Measurements from ENCODE around the gene SVEP1. TPM values are rescaled to one million over a fixed set of nuclear protein-coding genes. Genes with fewer than 3 reads are reported as not detected.

The SVEP1 gene
- polyA plus RNA-seq, 1 of the 3 experiments (the other 2 are of a cell fraction): 0.10 TPM

DNA sequence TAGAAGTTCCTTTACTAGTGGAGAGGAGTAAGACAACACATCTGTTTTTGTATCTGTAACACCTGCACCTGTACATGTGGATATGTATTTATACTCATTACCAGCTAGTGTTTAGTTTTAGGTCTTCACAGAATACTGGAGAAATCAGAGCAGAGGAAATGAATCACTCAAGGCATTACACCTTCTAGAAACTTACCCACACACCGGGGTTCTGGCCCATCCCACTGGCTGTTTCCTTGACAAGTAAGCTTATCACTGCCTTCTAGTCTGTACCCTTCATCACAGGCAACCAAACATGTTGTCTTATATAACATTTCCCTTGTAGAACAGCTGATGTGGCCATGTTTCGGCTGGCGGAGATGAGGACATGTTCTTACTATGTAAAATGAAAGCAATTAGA is 76.7 kb downstream of the SVEP1 start:
- H3K4me3 ChIP-seq (ENCODE audit: low read depth in 2 of 2, low read length in 1 of 2): no peak overlapping the region
- no peak for DNase-seq
- H3K36me3 ChIP-seq (replicated peaks in 1 of 2; ENCODE audit: control insufficient read depth in 1 of 2, insufficient read depth in 2 of 2, low read length in 1 of 2): no peaks in the 10 kb centered on the region
- no peaks in the 10 kb centered on the region for H3K4me1 ChIP-seq (ENCODE audit: control insufficient read depth in 1 of 2, insufficient read depth in 2 of 2, low read depth in 1 of 2, low read length in 1 of 2)
- POLR2A ChIA-PET: no interaction called here
- no peaks in the 10 kb centered on the region for H3F3A ChIP-seq (replicated peaks; ENCODE audit: insufficient read depth)
- no peak overlapping the region for H3K4me2 ChIP-seq
- no peaks in the 10 kb centered on the region for H3K9me2 ChIP-seq
- whole genome bisulfite sequencing (ENCODE audit: low lambda C conversion rate): 63% methylated on average over 3 of the region's 3 CpGs
- H3K9ac ChIP-seq: no peak overlapping the region
- no peak overlapping the region for H2AFZ ChIP-seq (ENCODE audit: low read depth)
- no peaks in the 10 kb centered on the region for H3K9me3 ChIP-seq
- H4K20me1 ChIP-seq (ENCODE audit: insufficient read depth): no peaks in the 10 kb centered on the region
- H3K79me2 ChIP-seq (ENCODE audit: insufficient read depth): no peaks in the 10 kb centered on the region
- CTCF ChIA-PET: interaction anchor here (1.3 kb wide), 1 partner anchor 12 kb away, joined by 3 read pairs; no protein-coding TSS in a partner anchor
- H3K27me3 ChIP-seq (ENCODE audit: insufficient read depth): 0 out of 2 replicates have a peak, but pooled peaks cover 5% of the 10 kb centered on the region
- TF ChIP-seq EP300 (IDR thresholded peaks at IDR 0.05; ENCODE audit: borderline replicate concordance in 1 of 2, low read depth in 1 of 2, low read length in 1 of 2): no peak
- TF ChIP-seq EZH2phosphoT487 (IDR thresholded peaks at IDR 0.05; ENCODE audit: borderline replicate concordance, low read depth): no peak
- TF ChIP-seq GATA2 (CRISPR knock-in tag; IDR thresholded peaks at IDR 0.05): no peak
- TF ChIP-seq, protein P1, sequence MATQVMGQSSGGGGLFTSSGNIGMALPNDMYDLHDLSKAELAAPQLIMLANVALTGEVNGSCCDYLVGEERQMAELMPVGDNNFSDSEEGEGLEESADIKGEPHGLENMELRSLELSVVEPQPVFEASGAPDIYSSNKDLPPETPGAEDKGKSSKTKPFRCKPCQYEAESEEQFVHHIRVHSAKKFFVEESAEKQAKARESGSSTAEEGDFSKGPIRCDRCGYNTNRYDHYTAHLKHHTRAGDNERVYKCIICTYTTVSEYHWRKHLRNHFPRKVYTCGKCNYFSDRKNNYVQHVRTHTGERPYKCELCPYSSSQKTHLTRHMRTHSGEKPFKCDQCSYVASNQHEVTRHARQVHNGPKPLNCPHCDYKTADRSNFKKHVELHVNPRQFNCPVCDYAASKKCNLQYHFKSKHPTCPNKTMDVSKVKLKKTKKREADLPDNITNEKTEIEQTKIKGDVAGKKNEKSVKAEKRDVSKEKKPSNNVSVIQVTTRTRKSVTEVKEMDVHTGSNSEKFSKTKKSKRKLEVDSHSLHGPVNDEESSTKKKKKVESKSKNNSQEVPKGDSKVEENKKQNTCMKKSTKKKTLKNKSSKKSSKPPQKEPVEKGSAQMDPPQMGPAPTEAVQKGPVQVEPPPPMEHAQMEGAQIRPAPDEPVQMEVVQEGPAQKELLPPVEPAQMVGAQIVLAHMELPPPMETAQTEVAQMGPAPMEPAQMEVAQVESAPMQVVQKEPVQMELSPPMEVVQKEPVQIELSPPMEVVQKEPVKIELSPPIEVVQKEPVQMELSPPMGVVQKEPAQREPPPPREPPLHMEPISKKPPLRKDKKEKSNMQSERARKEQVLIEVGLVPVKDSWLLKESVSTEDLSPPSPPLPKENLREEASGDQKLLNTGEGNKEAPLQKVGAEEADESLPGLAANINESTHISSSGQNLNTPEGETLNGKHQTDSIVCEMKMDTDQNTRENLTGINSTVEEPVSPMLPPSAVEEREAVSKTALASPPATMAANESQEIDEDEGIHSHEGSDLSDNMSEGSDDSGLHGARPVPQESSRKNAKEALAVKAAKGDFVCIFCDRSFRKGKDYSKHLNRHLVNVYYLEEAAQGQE (IDR thresholded peaks at IDR 0.05; ENCODE audit: low read depth, low read length): no peak
- no peak for TF ChIP-seq JUND (IDR thresholded peaks at IDR 0.05)
- TF ChIP-seq FOXM1 (IDR thresholded peaks at IDR 0.05; ENCODE audit: low read depth): no peak
- no peak for TF ChIP-seq SIN3A (IDR thresholded peaks at IDR 0.05; ENCODE audit: borderline replicate concordance, low read depth, low read length)
- TF ChIP-seq NFIC (IDR thresholded peaks at IDR 0.05; ENCODE audit: borderline replicate concordance): no peak
- no peak for TF ChIP-seq TEAD4 (IDR thresholded peaks at IDR 0.05; ENCODE audit: borderline replicate concordance, insufficient read depth)
- TF ChIP-seq YY1 (IDR thresholded peaks at IDR 0.05; ENCODE audit: low read depth): no peak
- TF ChIP-seq, protein P2, sequence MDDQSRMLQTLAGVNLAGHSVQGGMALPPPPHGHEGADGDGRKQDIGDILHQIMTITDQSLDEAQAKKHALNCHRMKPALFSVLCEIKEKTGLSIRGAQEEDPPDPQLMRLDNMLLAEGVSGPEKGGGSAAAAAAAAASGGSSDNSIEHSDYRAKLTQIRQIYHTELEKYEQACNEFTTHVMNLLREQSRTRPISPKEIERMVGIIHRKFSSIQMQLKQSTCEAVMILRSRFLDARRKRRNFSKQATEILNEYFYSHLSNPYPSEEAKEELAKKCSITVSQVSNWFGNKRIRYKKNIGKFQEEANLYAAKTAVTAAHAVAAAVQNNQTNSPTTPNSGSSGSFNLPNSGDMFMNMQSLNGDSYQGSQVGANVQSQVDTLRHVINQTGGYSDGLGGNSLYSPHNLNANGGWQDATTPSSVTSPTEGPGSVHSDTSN (IDR thresholded peaks at IDR 0.05): no peak
- no peak for TF ChIP-seq ELF1 (IDR thresholded peaks at IDR 0.05)
- no peak for TF ChIP-seq MEF2A (IDR thresholded peaks at IDR 0.05; ENCODE audit: borderline replicate concordance, low read depth)
- no peak overlapping the region for H3K27ac ChIP-seq (ENCODE audit: low read depth in 2 of 2, low read length in 1 of 2)

DNA sequence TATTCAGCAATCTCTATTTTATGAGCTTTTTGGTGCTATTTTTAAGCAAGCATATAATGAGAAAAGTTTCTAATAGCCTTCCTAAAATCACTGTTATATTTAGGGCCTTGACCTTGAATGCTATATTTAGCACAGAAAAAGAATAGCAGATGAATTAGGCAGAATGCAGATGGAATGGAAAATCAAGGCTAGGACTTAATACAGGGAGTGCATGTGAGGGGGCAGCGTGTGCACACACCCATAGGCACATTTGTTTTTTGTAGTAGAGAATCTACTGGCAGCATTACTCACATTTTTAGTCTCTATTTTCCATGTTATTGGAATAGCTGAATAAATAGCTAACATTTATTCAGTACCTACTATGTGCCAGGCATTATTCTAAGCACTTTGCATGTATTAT is 79.9 kb downstream of the SVEP1 start:
- POLR2A ChIA-PET: no interaction called here
- Histone ChIP-seq H3K9me2 (no peaks in the 10 kb centered on the region), H3K9me3 (no peaks in the 10 kb centered on the region), H3K4me2 (no peak overlapping the region), H4K20me1 (ENCODE audit: insufficient read depth) (no peaks in the 10 kb centered on the region), H3K4me3 (ENCODE audit: low read depth in 2 of 2, low read length in 1 of 2) (no peak overlapping the region), H2AFZ (ENCODE audit: low read depth) (no peak overlapping the region), H3K79me2 (ENCODE audit: insufficient read depth) (no peaks in the 10 kb centered on the region), H3F3A (replicated peaks; ENCODE audit: insufficient read depth) (no peaks in the 10 kb centered on the region), H3K4me1 (ENCODE audit: control insufficient read depth in 1 of 2, insufficient read depth in 2 of 2, low read depth in 1 of 2, low read length in 1 of 2) (no peaks in the 10 kb centered on the region), H3K27me3 (ENCODE audit: insufficient read depth) (0 out of 2 replicates have a peak, but pooled peaks cover 5% of the 10 kb centered on the region), H3K27ac (ENCODE audit: low read depth in 2 of 2, low read length in 1 of 2) (no peak overlapping the region), H3K9ac (no peak overlapping the region), H3K36me3 (replicated peaks in 1 of 2; ENCODE audit: control insufficient read depth in 1 of 2, insufficient read depth in 2 of 2, low read length in 1 of 2) (no peaks in the 10 kb centered on the region)
- CTCF ChIA-PET: no interaction called here
- 59% methylated on average over 1 of the region's 1 CpG for WGBS (ENCODE audit: low lambda C conversion rate)
- DNase-seq: no peak
- TF ChIP-seq, protein P3, sequence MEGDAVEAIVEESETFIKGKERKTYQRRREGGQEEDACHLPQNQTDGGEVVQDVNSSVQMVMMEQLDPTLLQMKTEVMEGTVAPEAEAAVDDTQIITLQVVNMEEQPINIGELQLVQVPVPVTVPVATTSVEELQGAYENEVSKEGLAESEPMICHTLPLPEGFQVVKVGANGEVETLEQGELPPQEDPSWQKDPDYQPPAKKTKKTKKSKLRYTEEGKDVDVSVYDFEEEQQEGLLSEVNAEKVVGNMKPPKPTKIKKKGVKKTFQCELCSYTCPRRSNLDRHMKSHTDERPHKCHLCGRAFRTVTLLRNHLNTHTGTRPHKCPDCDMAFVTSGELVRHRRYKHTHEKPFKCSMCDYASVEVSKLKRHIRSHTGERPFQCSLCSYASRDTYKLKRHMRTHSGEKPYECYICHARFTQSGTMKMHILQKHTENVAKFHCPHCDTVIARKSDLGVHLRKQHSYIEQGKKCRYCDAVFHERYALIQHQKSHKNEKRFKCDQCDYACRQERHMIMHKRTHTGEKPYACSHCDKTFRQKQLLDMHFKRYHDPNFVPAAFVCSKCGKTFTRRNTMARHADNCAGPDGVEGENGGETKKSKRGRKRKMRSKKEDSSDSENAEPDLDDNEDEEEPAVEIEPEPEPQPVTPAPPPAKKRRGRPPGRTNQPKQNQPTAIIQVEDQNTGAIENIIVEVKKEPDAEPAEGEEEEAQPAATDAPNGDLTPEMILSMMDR (IDR thresholded peaks at IDR 0.05): no peak
- TF ChIP-seq TEAD4 (IDR thresholded peaks at IDR 0.05; ENCODE audit: borderline replicate concordance, insufficient read depth) (no peak), SIN3A (IDR thresholded peaks at IDR 0.05; ENCODE audit: borderline replicate concordance, low read depth, low read length) (no peak), TCF12 (IDR thresholded peaks at IDR 0.05) (no peak), TAF1 (IDR thresholded peaks at IDR 0.05; ENCODE audit: borderline replicate concordance, low read depth, low read length) (no peak), FOXM1 (IDR thresholded peaks at IDR 0.05; ENCODE audit: low read depth) (no peak), NRF1 (IDR thresholded peaks at IDR 0.05; ENCODE audit: low read depth, low read length) (no peak), RCOR1 (IDR thresholded peaks at IDR 0.05; ENCODE audit: low read length) (no peak)
- TF ChIP-seq, protein P4, sequence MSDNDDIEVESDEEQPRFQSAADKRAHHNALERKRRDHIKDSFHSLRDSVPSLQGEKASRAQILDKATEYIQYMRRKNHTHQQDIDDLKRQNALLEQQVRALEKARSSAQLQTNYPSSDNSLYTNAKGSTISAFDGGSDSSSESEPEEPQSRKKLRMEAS (IDR thresholded peaks at IDR 0.05; ENCODE audit: low read depth): no peak
- TF ChIP-seq, protein P5, sequence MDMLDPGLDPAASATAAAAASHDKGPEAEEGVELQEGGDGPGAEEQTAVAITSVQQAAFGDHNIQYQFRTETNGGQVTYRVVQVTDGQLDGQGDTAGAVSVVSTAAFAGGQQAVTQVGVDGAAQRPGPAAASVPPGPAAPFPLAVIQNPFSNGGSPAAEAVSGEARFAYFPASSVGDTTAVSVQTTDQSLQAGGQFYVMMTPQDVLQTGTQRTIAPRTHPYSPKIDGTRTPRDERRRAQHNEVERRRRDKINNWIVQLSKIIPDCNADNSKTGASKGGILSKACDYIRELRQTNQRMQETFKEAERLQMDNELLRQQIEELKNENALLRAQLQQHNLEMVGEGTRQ (IDR thresholded peaks at IDR 0.05; ENCODE audit: borderline replicate concordance, low read depth, low read length): no peak
- TF ChIP-seq, protein P2 (IDR thresholded peaks at IDR 0.05): no peak

Measured in SK-N-SH (cell line).